ENCODE results near the gene UFSP1.
A peak's percentile ranks its signal among the peaks of the same experiment; 100 is the strongest.

The UFSP1 gene

GRCh38 chr7:100880645-100881044 lies 8.9 kb downstream of the UFSP1 start:
- DNase-seq = no peak

GRCh38 chr7:100879685-100880261 lies 9.7 kb downstream of the UFSP1 start:
- no peak for DNase-seq

GRCh38 chr7:100878685-100879084 lies 10.8 kb downstream of the UFSP1 start:
- no peak for DNase-seq

- DNase-seq = no peak
Observed at GRCh38 chr7:100878013-100878412, 11.5 kb downstream of the UFSP1 start.

- no peak for DNase-seq
Observed at GRCh38 chr7:100875356-100875751, 14.2 kb downstream of the UFSP1 start.

- peak; percentile 90 for DNase-seq
Observed at GRCh38 chr7:100874577-100875355, 14.7 kb downstream of the UFSP1 start, which contains the start of gene SRRT. SRRT (plus strand) TSS chr7:100875103; CDS start chr7:100875591, 488 bp downstream.

DNA sequence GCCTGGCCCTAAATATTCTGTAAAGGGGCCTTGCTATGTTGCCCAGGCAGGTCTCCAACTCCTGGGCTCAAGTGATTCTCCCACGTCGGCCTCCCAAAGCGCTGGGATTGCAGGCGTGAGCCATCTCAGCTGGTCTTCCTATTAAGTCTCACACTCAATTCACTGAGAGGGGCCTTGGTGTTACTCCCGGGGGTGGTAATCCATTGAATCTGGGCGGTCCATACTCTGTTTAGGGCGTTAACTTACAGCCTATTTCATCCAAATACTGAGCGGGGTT lies 15.3 kb downstream of the UFSP1 start:
- no peak for DNase-seq

DNA sequence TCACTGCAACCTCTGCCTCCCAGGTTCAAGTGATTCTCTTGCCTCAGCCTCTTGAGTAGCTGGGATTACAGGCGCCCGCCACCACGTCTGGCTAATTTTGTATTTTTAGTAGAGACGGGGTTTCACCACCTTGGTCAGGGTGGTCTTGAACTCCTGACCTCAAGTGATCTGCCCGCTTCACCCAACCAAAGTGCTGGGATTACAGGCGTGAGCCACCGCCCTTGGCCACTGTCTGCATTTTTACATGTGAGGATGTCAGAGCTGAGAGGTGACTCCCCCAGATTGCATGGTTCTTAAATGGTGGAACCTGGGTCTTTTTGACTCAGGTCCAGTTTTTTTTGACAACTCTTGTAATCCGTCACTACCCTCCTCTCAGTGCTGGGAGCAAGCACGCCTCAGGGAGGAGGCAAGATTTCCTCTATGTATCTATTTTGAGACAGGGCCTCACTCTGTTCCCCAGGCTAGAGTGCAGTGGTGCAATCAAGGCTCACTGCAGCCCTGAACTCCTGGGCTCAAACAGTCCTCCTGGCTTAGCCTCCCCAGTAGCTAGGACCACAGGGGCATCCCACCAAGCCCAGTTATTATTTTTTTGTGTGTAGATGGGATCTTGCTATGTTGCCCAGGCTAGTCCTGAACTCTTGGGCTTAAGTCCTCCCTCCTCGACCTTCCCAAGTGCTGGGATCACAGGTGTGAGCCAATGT lies 15.8 kb downstream of the UFSP1 start:
- no peak for DNase-seq

- DNase-seq = no peak
Observed at GRCh38 chr7:100867776-100868485, 21.6 kb downstream of the UFSP1 start.

DNA sequence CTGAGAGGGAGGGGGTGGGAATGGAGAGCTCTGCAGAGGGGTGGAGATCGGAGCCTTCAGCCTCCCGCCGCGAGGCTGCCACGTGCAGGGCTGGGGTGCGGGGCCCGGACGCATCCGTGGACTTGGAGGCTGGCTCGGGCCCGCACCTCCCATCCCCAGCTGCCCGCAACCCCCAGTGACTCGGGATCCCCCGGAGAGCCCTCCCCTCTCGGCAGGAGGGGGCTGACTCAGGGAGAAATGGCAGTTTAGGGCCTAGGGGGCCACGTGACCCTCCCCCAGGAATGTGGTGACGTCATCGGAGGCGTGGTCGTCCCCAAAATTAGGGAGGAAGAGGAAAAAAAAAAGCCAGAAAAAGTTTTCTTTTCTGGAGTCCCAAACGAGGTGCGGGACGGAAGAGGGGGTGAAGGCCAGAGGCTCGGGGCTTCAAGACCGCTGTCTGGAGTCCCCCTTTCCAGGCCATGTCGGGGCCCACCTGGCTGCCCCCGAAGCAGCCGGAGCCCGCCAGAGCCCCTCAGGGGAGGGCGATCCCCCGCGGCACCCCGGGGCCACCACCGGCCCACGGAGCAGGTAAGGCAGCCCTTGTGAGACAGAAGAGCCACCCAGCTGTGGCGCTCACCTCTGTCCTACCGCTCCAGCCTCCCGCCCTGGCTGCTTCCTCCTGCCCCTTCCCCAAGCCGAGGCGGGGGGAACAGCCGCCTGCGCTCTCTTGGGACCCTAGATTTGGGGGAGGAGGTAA lies 22.3 kb downstream of the UFSP1 start, which contains the start of gene TRIP6:
Gene TRIP6, plus strand, starts transcription at position 348 of the 736 bp plus-strand sequence. Its CDS starts 111 bp downstream, at position 459.
- DNase-seq = no peak

DNA sequence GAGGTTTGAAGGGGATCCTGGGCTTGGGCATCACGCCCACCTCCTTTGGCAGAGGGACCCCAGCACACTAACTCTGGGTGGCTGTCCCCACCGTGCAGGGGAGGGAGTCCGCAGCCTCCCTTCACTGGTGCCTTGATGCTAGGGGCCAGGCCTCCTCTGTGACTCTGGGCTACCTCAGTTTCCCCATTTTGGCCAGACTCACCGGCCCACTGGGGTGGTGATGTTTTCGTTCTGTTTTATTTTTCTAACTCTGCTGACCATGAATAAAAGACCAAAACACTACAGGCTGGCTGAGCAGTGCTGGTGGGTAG lies 22.8 kb downstream of the UFSP1 start:
- DNase-seq = no peak

- DNase-seq = no peak
Observed at GRCh38 chr7:100865938-100866728, 23.4 kb downstream of the UFSP1 start.

DNA sequence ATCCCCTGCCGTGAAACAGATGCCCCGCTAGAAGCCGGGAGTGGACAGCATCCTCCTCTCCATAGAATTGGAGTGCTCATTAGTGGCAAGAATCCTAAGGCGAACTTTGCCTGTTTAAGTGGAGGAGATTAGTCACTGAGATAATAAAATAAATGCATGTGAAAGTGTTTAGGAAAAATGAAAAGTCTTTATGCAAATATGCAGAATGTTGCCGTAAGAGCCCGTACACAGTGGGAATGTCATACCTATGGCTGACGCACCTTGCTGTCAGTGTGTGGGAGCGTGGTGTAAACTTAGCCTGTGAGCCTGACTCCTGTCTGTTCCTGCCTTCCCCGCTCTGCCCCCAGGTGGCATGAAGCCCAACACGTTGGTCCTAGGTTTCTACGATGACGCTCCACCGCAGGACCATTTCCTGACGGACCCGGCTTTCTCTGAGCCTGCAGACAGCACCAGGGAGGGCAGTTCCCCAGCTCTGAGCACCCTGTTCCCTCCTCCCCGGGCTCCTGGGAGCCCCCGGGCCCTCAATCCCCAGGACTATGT lies 24.1 kb downstream of the UFSP1 start:
- DNase-seq = no peak

DNA sequence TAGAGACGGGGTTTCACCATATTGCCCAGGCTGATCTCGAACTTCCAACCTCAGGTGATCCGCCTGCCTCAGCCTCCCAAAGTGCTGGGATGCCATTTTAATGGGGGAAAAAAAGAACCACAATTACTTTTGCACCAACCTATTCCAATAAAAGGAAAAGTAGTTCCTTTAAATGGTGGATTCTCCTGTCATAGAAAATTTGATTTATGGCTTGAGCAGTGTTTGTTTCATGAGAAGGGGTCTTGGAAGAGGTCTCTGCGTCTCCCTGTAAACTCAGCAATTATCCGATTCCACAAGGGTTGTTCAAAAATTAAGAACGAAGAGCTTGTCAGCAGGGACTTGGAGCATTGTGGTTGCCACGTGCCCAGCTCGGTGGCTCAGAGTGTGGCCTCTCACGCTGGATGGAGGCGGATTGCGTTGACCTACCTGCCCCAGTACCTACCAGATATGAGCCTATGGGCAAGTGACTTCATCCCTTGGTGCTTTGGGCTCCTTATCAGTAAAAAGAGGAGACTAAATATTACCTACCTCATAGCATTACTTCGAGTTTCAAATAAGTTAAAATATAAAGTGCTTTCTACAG lies 25.2 kb downstream of the UFSP1 start:
- no peak for DNase-seq

GRCh38 chr7:100863406-100863950 lies 26.0 kb downstream of the UFSP1 start:
- no peak for DNase-seq

DNA sequence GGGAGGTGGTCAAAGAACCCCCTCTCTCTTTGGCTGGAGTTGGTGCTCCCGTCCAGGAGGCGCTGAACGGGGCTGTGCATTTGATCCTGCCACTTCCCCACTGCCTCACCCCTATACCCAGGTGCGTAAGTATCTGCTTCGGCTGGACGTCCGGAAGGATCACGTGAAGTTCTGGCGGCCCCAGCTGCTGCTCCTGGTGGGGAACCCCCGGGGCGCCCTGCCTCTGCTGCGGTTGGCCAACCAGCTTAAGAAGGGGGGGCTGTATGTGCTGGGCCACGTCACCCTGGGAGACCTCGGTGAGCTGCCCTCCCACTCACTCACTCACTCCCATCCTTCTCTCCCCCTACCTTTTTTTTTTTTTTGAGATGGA lies 27.9 kb downstream of the UFSP1 start:
- no peak for DNase-seq

DNA sequence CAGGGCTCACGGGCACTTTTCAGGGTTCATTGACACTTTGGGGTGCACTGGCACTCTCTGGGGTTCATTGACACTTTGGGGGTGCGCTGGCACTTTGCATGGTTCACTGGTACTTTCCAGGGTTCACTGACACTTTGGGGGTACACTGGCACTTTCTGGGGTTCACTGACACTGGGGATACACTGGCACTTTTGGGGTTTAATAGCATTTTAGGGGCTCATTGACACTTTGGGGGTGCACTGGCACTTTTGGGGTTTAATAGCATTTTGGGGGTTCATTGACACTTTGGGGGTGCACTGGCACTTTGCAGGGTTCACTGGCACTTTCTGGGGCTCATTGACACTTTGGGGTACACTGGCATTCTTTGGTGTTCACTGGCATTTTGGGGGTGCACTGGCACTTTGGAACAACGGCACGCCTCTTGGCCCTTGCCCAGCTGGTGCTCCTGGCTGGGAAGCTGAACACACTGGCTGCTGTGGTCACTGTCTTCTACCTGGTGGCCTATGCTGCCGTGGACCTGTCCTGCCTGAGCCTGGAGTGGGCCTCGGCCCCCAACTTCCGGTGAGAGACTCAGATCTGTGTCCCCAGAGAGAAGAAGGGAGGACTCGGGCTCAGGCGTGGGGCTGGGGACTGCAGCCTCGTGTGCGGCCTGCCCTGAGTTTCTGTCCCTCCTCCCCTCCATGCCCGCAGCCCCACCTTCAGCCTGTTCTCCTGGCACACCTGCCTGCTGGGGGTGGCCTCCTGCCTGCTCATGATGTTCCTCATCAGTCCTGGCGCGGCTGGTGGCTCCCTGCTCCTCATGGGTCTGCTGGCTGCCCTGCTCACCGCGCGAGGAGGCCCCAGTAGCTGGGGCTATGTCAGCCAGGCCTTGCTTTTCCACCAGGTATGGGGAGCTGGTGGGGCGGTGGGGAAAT lies 28.6 kb downstream of the UFSP1 start:
- DNase-seq = no peak

DNA sequence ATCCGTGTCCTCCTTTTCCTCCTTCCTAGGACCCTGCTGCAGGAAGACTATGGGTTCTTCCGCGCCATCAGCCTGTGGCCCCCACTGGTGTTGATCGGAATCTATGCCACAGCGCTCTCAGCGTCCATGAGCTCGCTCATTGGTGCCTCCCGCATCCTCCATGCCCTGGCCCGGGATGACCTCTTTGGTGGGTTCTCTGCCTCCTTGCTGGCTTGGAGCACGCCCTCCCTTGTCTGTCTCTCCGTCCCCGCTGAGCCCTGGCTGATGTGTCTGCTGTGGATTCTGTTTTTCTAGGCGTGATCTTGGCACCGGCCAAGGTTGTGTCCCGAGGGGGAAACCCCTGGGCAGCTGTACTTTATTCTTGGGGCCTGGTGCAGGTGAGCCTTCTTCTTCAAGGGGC lies 29.7 kb downstream of the UFSP1 start:
- no peak for DNase-seq

- DNase-seq = no peak
Observed at GRCh38 chr7:100856871-100857282, 32.6 kb downstream of the UFSP1 start.

GRCh38 chr7:100855515-100855914 lies 34.0 kb downstream of the UFSP1 start:
- DNase-seq = no peak
